GM19468 (cell line): Measurements from ENCODE around the gene FARP1.

Source experiments
- ATAC-seq: cut with Tn5 transposase; IDR thresholded peaks from one replicate; pipeline ENCODE4 v1.9.1; 2021; ENCODE audit warnings: mild to moderate bottlenecking, moderate library complexity, moderate number of reproducible peaks; ENCODE audit not compliant: unreplicated experiment; ENCODE audit errors: extremely low read depth

FARP1 gene

GRCh38 chr13:98198683-98199082 lies 55.8 kb downstream of the FARP1 start:
- ATAC-seq, result no peak

GRCh38 chr13:98199480-98199879 lies 56.6 kb downstream of the FARP1 start:
- no peak for ATAC-seq

GRCh38 chr13:98200211-98200878 lies 57.5 kb downstream of the FARP1 start:
- no peak for ATAC-seq

- no peak for ATAC-seq
Measured at GRCh38 chr13:98201189-98201588, 58.3 kb downstream of the FARP1 start.

- ATAC-seq, result no peak
Measured at GRCh38 chr13:98201984-98202383, 59.1 kb downstream of the FARP1 start.

- no peak for ATAC-seq
Measured at GRCh38 chr13:98203646-98204326, 60.9 kb downstream of the FARP1 start.

- ATAC-seq, result no peak
Measured at GRCh38 chr13:98204546-98204945, 61.7 kb downstream of the FARP1 start.

- no peak for ATAC-seq
Measured at GRCh38 chr13:98206946-98207345, 64.1 kb downstream of the FARP1 start.

- ATAC-seq, result no peak
Measured at GRCh38 chr13:98207416-98207815, 64.5 kb downstream of the FARP1 start.

- no peak for ATAC-seq
Measured at GRCh38 chr13:98208606-98209005, 65.7 kb downstream of the FARP1 start.

- no peak for ATAC-seq
Measured at GRCh38 chr13:98212763-98213162, 69.9 kb downstream of the FARP1 start.

GRCh38 chr13:98213354-98213753 lies 70.5 kb downstream of the FARP1 start:
- ATAC-seq, result no peak

- no peak for ATAC-seq
Measured at GRCh38 chr13:98214008-98214643, 71.2 kb downstream of the FARP1 start.

GRCh38 chr13:98214707-98215106 lies 71.8 kb downstream of the FARP1 start:
- ATAC-seq, result no peak

- no peak for ATAC-seq
Measured at GRCh38 chr13:98215508-98215907, 72.6 kb downstream of the FARP1 start.

GRCh38 chr13:98216135-98216565 lies 73.3 kb downstream of the FARP1 start:
- ATAC-seq, result no peak

- ATAC-seq, result no peak
Measured at GRCh38 chr13:98216711-98217285, 73.9 kb downstream of the FARP1 start.

GRCh38 chr13:98217597-98217996 lies 74.7 kb downstream of the FARP1 start:
- no peak for ATAC-seq

- no peak for ATAC-seq
Measured at GRCh38 chr13:98219685-98220084, 76.8 kb downstream of the FARP1 start.

GRCh38 chr13:98220271-98220791 lies 77.4 kb downstream of the FARP1 start:
- ATAC-seq, result no peak

- no peak for ATAC-seq
Measured at GRCh38 chr13:98221234-98221633, 78.3 kb downstream of the FARP1 start.
